Measurements from ENCODE around the gene ZNF638.
A peak's percentile ranks its signal among the peaks of the same experiment; 100 is the strongest.
"Not testable (repeated sequence)": the region's sequence is repeated elsewhere in the genome, so short reads cannot be mapped to it uniquely, and the experiment has no call there.

The ZNF638 gene

GRCh38 chr2:71331581-71332434 is at the start of gene ZNF638:
Gene ZNF638 (plus strand): TSS chr2:71331782. CDS start chr2:71348955, 17,173 bp downstream.
- peak; percentile 87 for DNase-seq (ENCODE audit: low read depth)

GRCh38 chr2:71281950-71282349 is 49.6 kb upstream of the ZNF638 start:
- DNase-seq (ENCODE audit: low read depth), result no peak

- no peak for DNase-seq (ENCODE audit: low read depth)
Measured at GRCh38 chr2:71282493-71282892, 49.1 kb upstream of the ZNF638 start.

GRCh38 chr2:71283131-71283530 is 48.5 kb upstream of the ZNF638 start:
- no peak for DNase-seq (ENCODE audit: low read depth)

GRCh38 chr2:71285706-71286105 is 45.9 kb upstream of the ZNF638 start:
- no peak for DNase-seq (ENCODE audit: low read depth)

- no peak for DNase-seq (ENCODE audit: low read depth)
Measured at GRCh38 chr2:71291398-71291797, 40.2 kb upstream of the ZNF638 start.

GRCh38 chr2:71292159-71292558 is 39.4 kb upstream of the ZNF638 start:
- no peak for DNase-seq (ENCODE audit: low read depth)

- DNase-seq (ENCODE audit: low read depth), result no peak
Measured at GRCh38 chr2:71298914-71299313, 32.7 kb upstream of the ZNF638 start.

- no peak for DNase-seq (ENCODE audit: low read depth)
Measured at GRCh38 chr2:71299507-71299906, 32.1 kb upstream of the ZNF638 start.

- no peak for DNase-seq (ENCODE audit: low read depth)
Measured at GRCh38 chr2:71303849-71304248, 27.7 kb upstream of the ZNF638 start.

GRCh38 chr2:71306762-71307161 is 24.8 kb upstream of the ZNF638 start:
- DNase-seq (ENCODE audit: low read depth), result no peak

GRCh38 chr2:71313016-71313766 is 18.4 kb upstream of the ZNF638 start:
- no peak for DNase-seq (ENCODE audit: low read depth)

GRCh38 chr2:71317060-71317459 is 14.5 kb upstream of the ZNF638 start:
- DNase-seq (ENCODE audit: low read depth), result no peak

GRCh38 chr2:71317900-71318299 is 13.7 kb upstream of the ZNF638 start:
- DNase-seq (ENCODE audit: low read depth), result not testable (repeated sequence)

GRCh38 chr2:71323386-71323785 is 8.2 kb upstream of the ZNF638 start:
- DNase-seq (ENCODE audit: low read depth), result no peak

GRCh38 chr2:71326968-71327367 is 4.6 kb upstream of the ZNF638 start:
- DNase-seq (ENCODE audit: low read depth), result no peak

GRCh38 chr2:71327916-71328315 is 3.7 kb upstream of the ZNF638 start:
- no peak for DNase-seq (ENCODE audit: low read depth)

- DNase-seq (ENCODE audit: low read depth), result no peak
Measured at GRCh38 chr2:71330155-71330554, 1.4 kb upstream of the ZNF638 start.

GRCh38 chr2:71330585-71331330 is 824 bp upstream of the ZNF638 start:
- no peak for DNase-seq (ENCODE audit: low read depth)

GRCh38 chr2:71331331-71331580 is 326 bp upstream of the ZNF638 start:
- not testable (repeated sequence) for DNase-seq (ENCODE audit: low read depth)

GRCh38 chr2:71332435-71332796 is 834 bp downstream of the ZNF638 start:
- no peak for DNase-seq (ENCODE audit: low read depth)

GRCh38 chr2:71333619-71334018 is 2.0 kb downstream of the ZNF638 start:
- DNase-seq (ENCODE audit: low read depth), result no peak

GRCh38 chr2:71336384-71336783 is 4.8 kb downstream of the ZNF638 start:
- DNase-seq (ENCODE audit: low read depth), result no peak

Data from activated T-cell treated with anti-CD3 and anti-CD28 coated beads for 24 hours (primary cell).